ENCODE data around the gene GARIN5B. TPM values are rescaled to one million over a fixed set of nuclear protein-coding genes. Genes with fewer than 3 reads are reported as not detected.
A peak's percentile ranks its signal among the peaks of the same experiment; 100 is the strongest.

The GARIN5B gene
- total RNA-seq, 1 experiment from 2014 or later: not detected

DNA sequence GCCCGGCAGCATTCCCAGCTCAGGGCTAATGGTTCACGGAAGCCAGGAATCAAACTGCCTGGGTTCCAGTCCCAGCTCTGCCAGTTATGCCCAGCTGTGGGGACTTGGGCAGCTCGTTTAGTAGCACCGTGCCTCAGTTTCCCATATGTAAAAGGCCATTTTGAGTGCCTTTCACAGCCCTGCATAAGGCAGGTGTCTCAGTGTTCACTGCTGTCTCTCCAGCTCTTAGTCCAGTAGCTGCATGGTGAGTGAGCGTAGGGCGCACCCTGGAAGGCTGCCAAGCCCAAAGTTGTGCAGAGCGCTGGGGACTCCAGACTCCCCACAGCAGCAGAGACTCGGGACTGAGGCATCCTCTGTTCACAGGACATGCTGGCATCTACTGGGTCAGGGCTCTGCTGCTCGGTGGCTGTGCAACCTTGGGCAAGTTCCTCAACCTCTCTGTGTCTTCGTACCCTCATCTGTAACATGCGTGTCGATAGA, 28.2 kb upstream of the GARIN5B start:
- Histone ChIP-seq H3K79me2 (ENCODE audit: low read length) (peaks cover 36% of the 10 kb centered on the region), H3K9me2 (replicated peaks; ENCODE audit: low read length) (no peaks in the 10 kb centered on the region), H3K9me3 (ENCODE audit: low read length) (no peaks in the 10 kb centered on the region), H3K4me2 (ENCODE audit: low read length) (no peak overlapping the region), H3F3A (ENCODE audit: low read length, unreplicated experiment) (peaks cover 7% of the 10 kb centered on the region), H3K27me3 (ENCODE audit: low read length) (no peaks in the 10 kb centered on the region), H2AFZ (ENCODE audit: low read length) (no peak overlapping the region), H4K20me1 (ENCODE audit: low read length) (peaks cover 52% of the 10 kb centered on the region), H3K4me1 (ENCODE audit: insufficient read depth, low read length) (peaks cover 18% of the 10 kb centered on the region), H3K27ac (ENCODE audit: low read length) (no peak overlapping the region), H3K4me3 (ENCODE audit: low read length) (no peak overlapping the region), H3K36me3 (ENCODE audit: low read depth, low read length) (peaks cover 34% of the 10 kb centered on the region), H3K9ac (ENCODE audit: low read length) (no peak overlapping the region)
- DNase-seq: no peak
- no TSS peak for BruUV-seq (replicated peaks)
- ATAC-seq: peak; percentile 10
- intact Hi-C loops (cut with micrococcal nuclease): no loop called here
- TF ChIP-seq, protein P1, sequence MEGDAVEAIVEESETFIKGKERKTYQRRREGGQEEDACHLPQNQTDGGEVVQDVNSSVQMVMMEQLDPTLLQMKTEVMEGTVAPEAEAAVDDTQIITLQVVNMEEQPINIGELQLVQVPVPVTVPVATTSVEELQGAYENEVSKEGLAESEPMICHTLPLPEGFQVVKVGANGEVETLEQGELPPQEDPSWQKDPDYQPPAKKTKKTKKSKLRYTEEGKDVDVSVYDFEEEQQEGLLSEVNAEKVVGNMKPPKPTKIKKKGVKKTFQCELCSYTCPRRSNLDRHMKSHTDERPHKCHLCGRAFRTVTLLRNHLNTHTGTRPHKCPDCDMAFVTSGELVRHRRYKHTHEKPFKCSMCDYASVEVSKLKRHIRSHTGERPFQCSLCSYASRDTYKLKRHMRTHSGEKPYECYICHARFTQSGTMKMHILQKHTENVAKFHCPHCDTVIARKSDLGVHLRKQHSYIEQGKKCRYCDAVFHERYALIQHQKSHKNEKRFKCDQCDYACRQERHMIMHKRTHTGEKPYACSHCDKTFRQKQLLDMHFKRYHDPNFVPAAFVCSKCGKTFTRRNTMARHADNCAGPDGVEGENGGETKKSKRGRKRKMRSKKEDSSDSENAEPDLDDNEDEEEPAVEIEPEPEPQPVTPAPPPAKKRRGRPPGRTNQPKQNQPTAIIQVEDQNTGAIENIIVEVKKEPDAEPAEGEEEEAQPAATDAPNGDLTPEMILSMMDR (conservative IDR thresholded peaks at IDR 0.05; ENCODE audit: low read depth, low read length): no peak
- TF ChIP-seq EZH2 (IDR thresholded peaks at IDR 0.05; ENCODE audit: low read length, unreplicated experiment): no peak
- TF ChIP-seq EZH2phosphoT487 (IDR thresholded peaks at IDR 0.05; ENCODE audit: borderline replicate concordance, low read length): no peak
- CTCF ChIA-PET: no interaction called here
- POLR2A ChIA-PET (ENCODE audit: unreplicated experiment): interaction anchor here (1.0 kb wide), 1 partner anchor 16 kb away, joined by 14 read pairs; the partner anchor contains the start of gene UBE2S

DNA sequence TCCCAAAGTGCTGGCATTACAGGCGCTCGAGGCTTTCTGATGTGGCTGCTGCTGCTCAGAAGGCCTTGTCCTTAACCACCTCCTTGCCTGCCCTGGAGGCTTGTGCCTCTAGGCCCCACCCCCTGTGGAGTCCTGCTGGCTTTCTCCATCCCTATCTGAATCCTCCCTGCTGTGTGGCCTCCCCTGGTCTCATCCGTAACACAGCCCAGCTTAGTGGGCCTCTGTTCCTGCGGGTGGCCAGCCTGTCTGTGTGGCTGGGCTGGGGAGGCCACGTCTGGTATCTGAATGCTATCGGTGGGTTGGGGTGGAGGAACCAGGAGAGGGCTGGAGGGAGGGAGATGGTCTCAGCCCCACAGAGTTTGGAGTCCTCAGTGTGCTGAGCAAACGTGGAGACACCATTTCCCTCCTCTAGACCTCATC, 27.4 kb upstream of the GARIN5B start:
- Histone ChIP-seq H3K9ac (ENCODE audit: low read length) (no peak overlapping the region), H3K9me2 (replicated peaks; ENCODE audit: low read length) (no peaks in the 10 kb centered on the region), H3K4me2 (ENCODE audit: low read length) (no peak overlapping the region), H3K4me1 (ENCODE audit: insufficient read depth, low read length) (peaks cover 18% of the 10 kb centered on the region), H4K20me1 (ENCODE audit: low read length) (peaks cover 54% of the 10 kb centered on the region), H3K4me3 (ENCODE audit: low read length) (no peak overlapping the region), H3K36me3 (ENCODE audit: low read depth, low read length) (peaks cover 36% of the 10 kb centered on the region), H3K27me3 (ENCODE audit: low read length) (no peaks in the 10 kb centered on the region), H3K27ac (ENCODE audit: low read length) (no peak overlapping the region), H2AFZ (ENCODE audit: low read length) (no peak overlapping the region), H3K9me3 (ENCODE audit: low read length) (no peaks in the 10 kb centered on the region), H3K79me2 (ENCODE audit: low read length) (peaks cover 41% of the 10 kb centered on the region), H3F3A (ENCODE audit: low read length, unreplicated experiment) (peaks cover 7% of the 10 kb centered on the region)
- TF ChIP-seq EZH2 (IDR thresholded peaks at IDR 0.05; ENCODE audit: low read length, unreplicated experiment) (no peak), EZH2phosphoT487 (IDR thresholded peaks at IDR 0.05; ENCODE audit: borderline replicate concordance, low read length) (no peak)
- TF ChIP-seq, protein P1 (conservative IDR thresholded peaks at IDR 0.05; ENCODE audit: low read depth, low read length): no peak
- ChIA-PET CTCF (no interaction called here), POLR2A (ENCODE audit: unreplicated experiment) (no interaction called here)
- intact Hi-C loops (cut with micrococcal nuclease): no loop called here
- no peak for ATAC-seq
- BruUV-seq (replicated peaks): no TSS peak
- DNase-seq: no peak

DNA sequence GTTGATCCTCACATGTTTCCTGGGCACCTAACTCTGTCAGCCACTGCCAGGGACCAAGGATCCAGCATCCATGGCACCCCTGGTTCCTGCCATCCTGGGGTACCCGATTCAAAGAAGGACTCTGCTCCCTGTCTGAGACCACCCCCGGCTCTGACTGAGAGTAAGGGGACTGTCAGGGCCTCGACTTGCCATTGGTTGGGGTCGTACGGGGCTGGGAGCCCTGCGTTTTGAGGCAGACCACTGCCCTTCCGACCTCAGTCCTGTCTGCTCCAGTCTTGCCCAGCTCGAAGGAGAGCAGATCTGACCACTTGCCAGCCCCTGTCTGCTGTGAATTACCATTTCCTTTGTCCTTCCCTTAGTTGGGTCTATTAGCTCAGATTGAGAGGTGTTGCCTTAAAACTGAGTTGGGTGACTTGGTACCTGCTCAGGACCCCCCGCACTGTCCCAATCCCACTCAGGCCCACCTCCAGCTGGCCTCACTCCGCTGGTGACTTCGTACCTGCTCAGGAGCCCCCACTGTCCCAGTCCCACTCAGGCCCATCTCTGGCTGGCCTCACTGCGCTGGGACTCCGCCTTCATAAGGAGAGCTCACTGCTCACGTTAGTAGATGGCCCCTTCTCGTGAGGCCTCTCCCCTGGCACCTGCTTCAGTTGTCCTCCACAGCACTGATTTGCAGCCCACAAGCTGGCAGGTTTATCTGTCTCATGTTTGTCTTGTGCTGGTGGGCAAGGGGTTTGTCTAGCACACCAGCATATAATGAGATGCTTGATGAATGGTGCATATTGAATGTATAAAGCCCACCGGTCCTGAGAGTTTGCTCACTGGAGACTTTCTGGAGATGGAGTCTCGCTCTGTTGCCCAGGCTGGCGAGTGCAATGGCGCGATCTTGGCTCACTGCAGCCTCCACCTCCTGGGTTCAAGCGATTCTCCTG, 26.6 kb upstream of the GARIN5B start:
- Histone ChIP-seq H4K20me1 (ENCODE audit: low read length) (peaks cover 54% of the 10 kb centered on the region), H3K4me3 (ENCODE audit: low read length) (no peak overlapping the region), H3K9ac (ENCODE audit: low read length) (no peak overlapping the region), H3K27me3 (ENCODE audit: low read length) (no peaks in the 10 kb centered on the region), H3K79me2 (ENCODE audit: low read length) (peaks cover 45% of the 10 kb centered on the region), H3K4me2 (ENCODE audit: low read length) (no peak overlapping the region), H3K36me3 (ENCODE audit: low read depth, low read length) (peaks cover 36% of the 10 kb centered on the region), H3K9me2 (replicated peaks; ENCODE audit: low read length) (no peaks in the 10 kb centered on the region), H3K9me3 (ENCODE audit: low read length) (no peaks in the 10 kb centered on the region), H3K27ac (ENCODE audit: low read length) (no peak overlapping the region), H3F3A (ENCODE audit: low read length, unreplicated experiment) (peaks cover 7% of the 10 kb centered on the region), H2AFZ (ENCODE audit: low read length) (no peak overlapping the region), H3K4me1 (ENCODE audit: insufficient read depth, low read length) (peaks cover 23% of the 10 kb centered on the region)
- DNase-seq (no peak), ATAC-seq (no peak)
- TF ChIP-seq, protein P1 (conservative IDR thresholded peaks at IDR 0.05; ENCODE audit: low read depth, low read length): no peak
- TF ChIP-seq EZH2 (IDR thresholded peaks at IDR 0.05; ENCODE audit: low read length, unreplicated experiment) (no peak), EZH2phosphoT487 (IDR thresholded peaks at IDR 0.05; ENCODE audit: borderline replicate concordance, low read length) (no peak)
- intact Hi-C loops (cut with micrococcal nuclease): loop anchor here (5.0 to 10.0 kb wide), 2 partner anchors 97 to 175 kb away; no protein-coding TSS in a partner anchor
- ChIA-PET CTCF (no interaction called here), POLR2A (ENCODE audit: unreplicated experiment) (no interaction called here)
- no TSS peak for BruUV-seq (replicated peaks)

Measured in PC-3 (cell line).